ENCODE data around the gene SH2D4B.

SH2D4B gene

GRCh38 chr10:80537736-80538480 lies at the start of gene SH2D4B:
Gene SH2D4B (plus strand): TSS chr10:80537902. CDS start chr10:80538332, 430 bp downstream.
- DNase-seq, result no peak

GRCh38 chr10:80488539-80489066 lies 49.1 kb upstream of the SH2D4B start:
- no peak for DNase-seq

GRCh38 chr10:80489371-80490112 lies 48.2 kb upstream of the SH2D4B start:
- DNase-seq, result no peak

GRCh38 chr10:80491251-80492102 lies 46.2 kb upstream of the SH2D4B start:
- no peak for DNase-seq

GRCh38 chr10:80492848-80493521 lies 44.7 kb upstream of the SH2D4B start:
- DNase-seq, result no peak

GRCh38 chr10:80493522-80494051 lies 44.1 kb upstream of the SH2D4B start:
- no peak for DNase-seq

- no peak for DNase-seq
Measured at GRCh38 chr10:80496555-80497172, 41.0 kb upstream of the SH2D4B start.

- DNase-seq, result no peak
Measured at GRCh38 chr10:80497187-80498077, 40.3 kb upstream of the SH2D4B start.

GRCh38 chr10:80498078-80498832 lies 39.4 kb upstream of the SH2D4B start:
- DNase-seq, result no peak

- DNase-seq, result peak; percentile 40
Measured at GRCh38 chr10:80498833-80499741, 38.6 kb upstream of the SH2D4B start.

- DNase-seq, result no peak
Measured at GRCh38 chr10:80500572-80501380, 36.9 kb upstream of the SH2D4B start.

GRCh38 chr10:80501381-80501912 lies 36.3 kb upstream of the SH2D4B start:
- no peak for DNase-seq

GRCh38 chr10:80501913-80502521 lies 35.7 kb upstream of the SH2D4B start:
- no peak for DNase-seq

- DNase-seq, result no peak
Measured at GRCh38 chr10:80502621-80503583, 34.8 kb upstream of the SH2D4B start.

GRCh38 chr10:80503584-80504157 lies 34.0 kb upstream of the SH2D4B start:
- no peak for DNase-seq
